Smooth muscle cell of trachea (primary cell): ENCODE measurements around the gene CST8. TPM values are rescaled to one million over a fixed set of nuclear protein-coding genes. Genes with fewer than 3 reads are reported as not detected.

Experiments used
- total RNA-seq: library from RNA; depleted of rRNA; stranded (reverse); fragments of >200 nt; gene quantifications from 2 replicates; pipeline ENCODE4 v1.2.1, GENCODE V29; 2014

Gene CST8, protein sequence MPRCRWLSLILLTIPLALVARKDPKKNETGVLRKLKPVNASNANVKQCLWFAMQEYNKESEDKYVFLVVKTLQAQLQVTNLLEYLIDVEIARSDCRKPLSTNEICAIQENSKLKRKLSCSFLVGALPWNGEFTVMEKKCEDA
- not detected in 2 replicates for total RNA-seq

DNA sequence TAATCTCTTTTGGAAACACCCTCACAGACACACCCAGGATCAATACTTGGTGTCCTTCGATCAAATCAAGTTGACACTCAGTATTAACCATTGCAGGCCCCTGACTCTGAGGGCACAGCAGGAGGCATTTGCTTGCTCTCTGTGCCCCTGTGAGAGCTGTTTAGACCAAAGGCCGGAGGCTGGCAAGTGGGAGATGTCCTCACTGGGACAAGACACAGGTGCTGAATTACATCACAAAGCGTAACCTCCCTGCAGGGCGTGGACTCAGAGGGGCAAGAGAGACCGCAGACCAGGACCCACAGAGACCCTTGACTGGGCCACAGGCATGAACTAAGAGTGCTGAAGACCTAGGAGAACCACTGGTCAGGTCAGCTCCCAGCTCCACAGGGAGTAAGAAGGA, at the start of gene CST8:
CST8 (plus strand) TSS at position 301 of the 400 bp plus-strand sequence. CDS start 551 bp downstream, outside the sequence.

DNA sequence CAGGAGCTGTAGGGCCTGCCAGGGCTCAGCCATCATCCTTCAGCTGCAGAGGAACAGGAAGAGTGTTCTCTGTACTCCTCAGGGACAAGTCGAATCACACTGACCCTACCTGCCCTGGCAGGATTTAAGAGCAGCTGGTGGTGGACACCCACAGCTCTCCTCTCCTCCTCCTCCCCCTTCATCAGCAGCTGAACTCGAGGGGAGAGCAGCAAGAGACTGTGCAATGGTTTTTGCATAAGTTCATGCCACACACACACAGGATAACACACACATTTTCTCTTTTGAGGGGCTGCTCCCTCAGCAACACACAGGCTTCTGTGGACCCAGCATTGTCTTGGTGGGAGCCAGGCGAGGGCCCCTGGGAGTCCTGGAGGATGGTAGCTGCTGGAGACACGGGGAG, 38.1 kb upstream of the CST8 start, which contains the start of gene CST11:
CST11 (minus strand) TSS at position 101 of the 400 bp plus-strand sequence; CDS start at position 36, 65 bp downstream.

Other genes starting within 250 kb of the CST8 start
- 17.2 and 17.3 TPM in 2 replicates for gene NXT1, start 140.3 kb upstream of the CST8 start, total RNA-seq
- 13.2 and 21.0 TPM in 2 replicates for gene GZF1, start 128.9 kb upstream of the CST8 start, total RNA-seq
- gene NAPB, start 69.6 kb upstream of the CST8 start, total RNA-seq, result 8.6 and 11.2 TPM in 2 replicates
- not detected in 2 replicates for gene CSTL1, start 51.4 kb upstream of the CST8 start, total RNA-seq
- not detected in 2 replicates for gene CST11, start 38.2 kb upstream of the CST8 start, total RNA-seq
- gene CST9L, start 77.4 kb downstream of the CST8 start, total RNA-seq, result not detected in 2 replicates
- gene CST9, start 114.8 kb downstream of the CST8 start, total RNA-seq, result not detected in 2 replicates
- gene CST3, start 146.8 kb downstream of the CST8 start, total RNA-seq, result 254 and 383 TPM in 2 replicates
- not detected in 2 replicates for gene CST4, start 197.9 kb downstream of the CST8 start, total RNA-seq